GM08714 (cell line): ENCODE measurements around the gene COL18A1.

Source experiments
- H3K4me3 ChIP-seq: fragments of 200-500 bp; sonication (Bioruptor generic); 2 replicates; pipeline ENCODE4 v1.5.1; 2014; ENCODE audit warnings: mild to moderate bottlenecking, low read length, inconsistent platforms
- ZNF274 ChIP-seq: IDR thresholded peaks from 2 replicates; pipeline ENCODE4 v1.6.1; 2012; ENCODE audit warnings: mild to moderate bottlenecking, low read depth, low read length

COL18A1 gene

GRCh38 chr21:45415943-45416611 lies 11.1 kb downstream of the COL18A1 start:
- H3K4me3 ChIP-seq: no peak overlapping the region
- TF ChIP-seq ZNF274: no peak

- H3K4me3 ChIP-seq: no peak overlapping the region
- TF ChIP-seq ZNF274: no peak
Measured at GRCh38 chr21:45416620-45417019, 11.7 kb downstream of the COL18A1 start.

GRCh38 chr21:45417256-45417950 lies 12.4 kb downstream of the COL18A1 start:
- no peak overlapping the region for H3K4me3 ChIP-seq
- TF ChIP-seq ZNF274: no peak

- H3K4me3 ChIP-seq: no peak overlapping the region
- no peak for TF ChIP-seq ZNF274
Measured at GRCh38 chr21:45417951-45418300, 13.0 kb downstream of the COL18A1 start.

- no peak for TF ChIP-seq ZNF274
- no peak overlapping the region for H3K4me3 ChIP-seq
Measured at GRCh38 chr21:45418301-45419071, 13.5 kb downstream of the COL18A1 start.

- TF ChIP-seq ZNF274: no peak
- no peak overlapping the region for H3K4me3 ChIP-seq
Measured at GRCh38 chr21:45419162-45419561, 14.2 kb downstream of the COL18A1 start.

GRCh38 chr21:45420061-45421041 lies 15.4 kb downstream of the COL18A1 start:
- TF ChIP-seq ZNF274: no peak
- no peak overlapping the region for H3K4me3 ChIP-seq

- TF ChIP-seq ZNF274: no peak
- no peak overlapping the region for H3K4me3 ChIP-seq
Measured at GRCh38 chr21:45421071-45421845, 16.3 kb downstream of the COL18A1 start.

GRCh38 chr21:45421846-45422775 lies 17.1 kb downstream of the COL18A1 start:
- no peak overlapping the region for H3K4me3 ChIP-seq
- TF ChIP-seq ZNF274: no peak

- H3K4me3 ChIP-seq: no peak overlapping the region
- TF ChIP-seq ZNF274: no peak
Measured at GRCh38 chr21:45423201-45423955, 18.4 kb downstream of the COL18A1 start.

- no peak for TF ChIP-seq ZNF274
- H3K4me3 ChIP-seq: no peak overlapping the region
Measured at GRCh38 chr21:45423968-45424853, 19.2 kb downstream of the COL18A1 start.
